ENCODE measurements around the gene ABCC5.

Gene ABCC5

DNA sequence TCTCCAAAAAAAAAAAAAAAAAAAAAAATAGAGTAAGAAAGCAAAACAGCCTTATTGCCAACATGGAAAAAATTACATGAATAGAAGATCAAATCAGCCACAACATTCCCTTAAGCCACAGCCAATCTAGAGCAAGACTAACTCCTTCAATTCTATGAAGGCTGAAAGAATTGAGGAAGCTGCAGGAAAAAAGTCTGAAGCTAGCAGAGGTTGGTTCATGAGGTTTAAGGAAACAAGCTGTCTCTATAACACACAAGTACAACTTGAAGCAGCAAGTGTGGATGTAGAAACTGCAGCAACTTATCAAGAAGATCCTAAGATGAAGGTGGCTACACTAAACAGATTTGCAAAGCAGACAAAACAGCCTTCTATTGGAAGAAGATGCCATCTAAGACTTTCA lies 142.3 kb downstream of the ABCC5 start:
- ChIA-PET CTCF (interaction anchor here (6.1 kb wide), 1 partner anchor 10 kb away, joined by 42 read pairs; the partner anchor contains the start of gene PARL), POLR2A (no interaction called here)
- TF ChIP-seq, protein P1, sequence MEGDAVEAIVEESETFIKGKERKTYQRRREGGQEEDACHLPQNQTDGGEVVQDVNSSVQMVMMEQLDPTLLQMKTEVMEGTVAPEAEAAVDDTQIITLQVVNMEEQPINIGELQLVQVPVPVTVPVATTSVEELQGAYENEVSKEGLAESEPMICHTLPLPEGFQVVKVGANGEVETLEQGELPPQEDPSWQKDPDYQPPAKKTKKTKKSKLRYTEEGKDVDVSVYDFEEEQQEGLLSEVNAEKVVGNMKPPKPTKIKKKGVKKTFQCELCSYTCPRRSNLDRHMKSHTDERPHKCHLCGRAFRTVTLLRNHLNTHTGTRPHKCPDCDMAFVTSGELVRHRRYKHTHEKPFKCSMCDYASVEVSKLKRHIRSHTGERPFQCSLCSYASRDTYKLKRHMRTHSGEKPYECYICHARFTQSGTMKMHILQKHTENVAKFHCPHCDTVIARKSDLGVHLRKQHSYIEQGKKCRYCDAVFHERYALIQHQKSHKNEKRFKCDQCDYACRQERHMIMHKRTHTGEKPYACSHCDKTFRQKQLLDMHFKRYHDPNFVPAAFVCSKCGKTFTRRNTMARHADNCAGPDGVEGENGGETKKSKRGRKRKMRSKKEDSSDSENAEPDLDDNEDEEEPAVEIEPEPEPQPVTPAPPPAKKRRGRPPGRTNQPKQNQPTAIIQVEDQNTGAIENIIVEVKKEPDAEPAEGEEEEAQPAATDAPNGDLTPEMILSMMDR (IDR thresholded peaks at IDR 0.05; ENCODE audit: control extremely low read depth, extremely low read depth, low read depth, missing control alignments): no peak
- DNase-seq (ENCODE audit: extremely low spot score): no peak

DNA sequence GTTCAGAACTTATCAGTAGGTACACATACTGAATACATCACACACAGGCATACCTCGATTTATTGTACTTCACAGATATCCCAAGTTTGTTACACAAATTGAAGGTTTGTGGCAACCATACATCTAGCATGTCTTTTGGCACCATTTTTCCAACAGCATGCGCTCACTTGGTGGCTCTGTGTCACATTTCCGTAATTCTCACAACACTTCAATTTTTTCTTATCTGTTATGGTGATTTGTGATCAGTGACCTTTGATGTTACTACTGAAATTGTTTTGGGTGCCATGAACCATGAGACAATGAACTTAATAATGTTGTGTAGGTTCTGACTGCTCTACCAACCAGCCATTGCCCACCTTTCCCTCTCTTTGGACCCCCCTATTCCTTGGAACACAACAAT lies 143.8 kb downstream of the ABCC5 start:
- ChIA-PET POLR2A (no interaction called here), CTCF (interaction anchor here (6.1 kb wide), 1 partner anchor 11 kb away, joined by 42 read pairs; the partner anchor contains the start of gene PARL)
- no peak for DNase-seq (ENCODE audit: extremely low spot score)
- TF ChIP-seq, protein P1 (IDR thresholded peaks at IDR 0.05; ENCODE audit: control extremely low read depth, extremely low read depth, low read depth, missing control alignments): no peak

DNA sequence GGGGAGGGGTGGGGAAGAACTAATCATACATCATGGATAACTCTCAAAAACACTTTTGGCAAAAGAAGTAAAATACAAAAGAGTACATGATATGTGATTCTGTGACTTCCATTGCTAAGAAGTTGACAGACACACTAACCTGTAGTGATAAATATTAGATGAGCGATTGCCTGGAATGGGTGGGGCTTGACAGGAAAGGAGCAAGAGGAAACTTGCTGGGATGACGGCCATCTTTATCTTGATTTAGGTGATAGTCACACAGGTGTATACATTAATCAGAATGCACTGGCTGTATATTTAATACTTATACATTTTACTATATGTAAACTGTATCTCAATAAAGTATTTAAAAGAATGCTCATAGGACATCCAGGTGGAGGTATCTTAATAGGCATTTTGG lies 146.1 kb downstream of the ABCC5 start:
- no peak for DNase-seq (ENCODE audit: extremely low spot score)
- CTCF ChIA-PET: interaction anchor here (1.5 to 6.1 kb wide), 3 partner anchors 13 to 104 kb away, joined by 3 to 42 read pairs (median 16); partner anchors contain the start of gene PARL
- TF ChIP-seq, protein P1 (IDR thresholded peaks at IDR 0.05; ENCODE audit: control extremely low read depth, extremely low read depth, low read depth, missing control alignments): no peak
- POLR2A ChIA-PET: interaction anchor here (0.6 kb wide), 1 partner anchor 92 kb away, joined by 3 read pairs; no protein-coding TSS in a partner anchor

DNA sequence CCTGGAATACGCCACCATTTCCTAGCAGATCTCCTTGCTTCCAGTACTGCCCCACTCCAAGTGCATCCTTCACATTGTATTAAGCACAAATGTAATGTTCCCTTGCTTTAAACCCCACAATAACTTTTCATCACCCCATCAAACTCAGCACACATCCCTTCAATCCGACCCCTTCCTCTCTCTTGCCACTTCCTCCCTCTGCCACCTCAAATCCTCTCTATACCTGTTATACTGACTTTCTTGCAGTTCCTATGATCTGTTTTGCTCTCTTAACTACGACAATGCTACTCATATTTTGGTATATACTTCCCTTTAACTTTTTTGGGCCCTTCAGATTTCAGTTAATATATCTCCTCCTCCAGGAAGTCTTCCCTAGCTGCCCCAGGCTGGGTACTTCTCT lies 147.1 kb downstream of the ABCC5 start:
- CTCF ChIA-PET: interaction anchor here (1.5 to 3.8 kb wide), 2 partner anchors 14 to 103 kb away, joined by 3 to 16 read pairs; partner anchors contain the start of gene PARL
- TF ChIP-seq, protein P1 (IDR thresholded peaks at IDR 0.05; ENCODE audit: control extremely low read depth, extremely low read depth, low read depth, missing control alignments): no peak
- no peak for DNase-seq (ENCODE audit: extremely low spot score)

More for the DNA sequence above, 147.1 kb downstream of the ABCC5 start:
- POLR2A ChIA-PET: no interaction called here
